Sigmoid colon (tissue), 7 donors: ENCODE results near the gene C1QL2. TPM values are rescaled to one million over a fixed set of nuclear protein-coding genes. Genes with fewer than 3 reads are reported as not detected.

Source experiments
- DNase-seq: peaks from one replicate; pipeline ENCODE4 v3.0.0-alpha.2; 2019
- H3K27ac ChIP-seq, 4 donors: fragments of 200-600 bp; sonication (generic); one replicate each; pipeline ENCODE4 v1.5.1; 2016 to 2019; ENCODE audit warnings: mild to moderate bottlenecking in 1 of 4
- H3K27me3 ChIP-seq, 3 donors: fragments of 200-600 bp; sonication (generic); one replicate each; pipeline ENCODE4 v1.5.1; 2019; ENCODE audit warnings: mild to moderate bottlenecking in 1 of 3
- H3K36me3 ChIP-seq, 4 donors: fragments of 200-600 bp; sonication (generic); one replicate each; pipeline ENCODE4 v1.5.1; 2016 to 2019
- H3K4me1 ChIP-seq, 4 donors: fragments of 200-600 bp; sonication (generic); one replicate each; pipeline ENCODE4 v1.5.1; 2017 to 2019
- H3K4me3 ChIP-seq, 4 donors: fragments of 200-600 bp; sonication (generic); one replicate each; pipeline ENCODE4 v1.5.1; 2017 to 2019; ENCODE audit warnings: mild to moderate bottlenecking in 2 of 4, moderate library complexity in 1 of 4
- H3K9me3 ChIP-seq, 4 donors: fragments of 200-600 bp in 3 of 4; sonication (generic) in 3 of 4; one replicate each; pipeline versions ENCODE4 v1.5.1 to v1.6.1; 2013 to 2019
- EP300 ChIP-seq, 4 donors: sonication (generic); formaldehyde crosslinking; IDR thresholded peaks; one replicate each; pipeline ENCODE4 v1.6.1; 2017; ENCODE audit warnings: antibody characterized with exemption in 4 of 4
- POLR2A ChIP-seq, 2 donors: fragments of 450-650 bp; IDR thresholded peaks; one replicate each; pipeline ENCODE4 v1.6.1; 2016; ENCODE audit warnings: antibody characterized with exemption in 2 of 2, mild to moderate bottlenecking in 2 of 2, moderate library complexity in 2 of 2
- POLR2AphosphoS5 ChIP-seq, 4 donors: sonication (generic); formaldehyde crosslinking; IDR thresholded peaks; one replicate each; pipeline ENCODE4 v1.6.1; 2017; ENCODE audit warnings: antibody characterized with exemption in 4 of 4
- WGBS, 2 donors: extraction: QIAGEN DNeasy Blood & Tissue Kit; methylation state at CpG; one replicate each; pipeline ENCODE4 v1.1.7; 2013; 5-methylcytosine and 5-hydroxymethylcytosine counted together
- intact Hi-C: fragments of 100-400 bp; cut with DNase I; formaldehyde crosslinking; loops from one replicate; pipeline ENCODE4 v1.15.1; 2023
- polyA plus RNA-seq, 3 donors: library from polyadenylated mRNA; stranded (reverse); fragments of 200-250 nt; gene quantifications; one replicate each; pipeline ENCODE4 v1.2.3, GENCODE V29; 2013
- total RNA-seq, 4 donors: library from RNA; depleted of rRNA; stranded (reverse); fragments of >200 nt; gene quantifications; one replicate each; pipeline ENCODE4 v1.1.0, GENCODE V29; 2016
- TF ChIP-seq, protein P1 (sequence below), 4 experiments: fragments of 450-650 bp in 3 of 4; fragments of 200-600 bp in 1 of 4; IDR thresholded peaks; one replicate each; pipeline ENCODE4 v1.5.1; 2016 to 2019; ENCODE audit warnings: antibody characterized with exemption in 4 of 4, mild to moderate bottlenecking in 3 of 4, moderate library complexity in 2 of 4
- donor health status: healthy with polysubstance abuse.
- donor health status: Bipolar disorder and iron deficiency.
- donor health status: healthy.

The C1QL2 gene
- total and polyA plus RNA-seq, 7 donors, result not detected

- Histone ChIP-seq H3K4me3 (no peak overlapping the region), H3K27ac (no peak overlapping the region), H3K27me3 (peaks cover 0 to 6% (median 0%) of the 10 kb centered on the region in 3 donors), H3K9me3 (no peaks in the 10 kb centered on the region), H3K4me1 (no peaks in the 10 kb centered on the region), H3K36me3 (no peaks in the 10 kb centered on the region)
- no peak for DNase-seq
- TF ChIP-seq EP300 (IDR thresholded peaks at IDR 0.05) (no peak), POLR2AphosphoS5 (IDR thresholded peaks at IDR 0.05) (no peak), POLR2A (IDR thresholded peaks at IDR 0.05) (no peak)
- TF ChIP-seq, protein P1, sequence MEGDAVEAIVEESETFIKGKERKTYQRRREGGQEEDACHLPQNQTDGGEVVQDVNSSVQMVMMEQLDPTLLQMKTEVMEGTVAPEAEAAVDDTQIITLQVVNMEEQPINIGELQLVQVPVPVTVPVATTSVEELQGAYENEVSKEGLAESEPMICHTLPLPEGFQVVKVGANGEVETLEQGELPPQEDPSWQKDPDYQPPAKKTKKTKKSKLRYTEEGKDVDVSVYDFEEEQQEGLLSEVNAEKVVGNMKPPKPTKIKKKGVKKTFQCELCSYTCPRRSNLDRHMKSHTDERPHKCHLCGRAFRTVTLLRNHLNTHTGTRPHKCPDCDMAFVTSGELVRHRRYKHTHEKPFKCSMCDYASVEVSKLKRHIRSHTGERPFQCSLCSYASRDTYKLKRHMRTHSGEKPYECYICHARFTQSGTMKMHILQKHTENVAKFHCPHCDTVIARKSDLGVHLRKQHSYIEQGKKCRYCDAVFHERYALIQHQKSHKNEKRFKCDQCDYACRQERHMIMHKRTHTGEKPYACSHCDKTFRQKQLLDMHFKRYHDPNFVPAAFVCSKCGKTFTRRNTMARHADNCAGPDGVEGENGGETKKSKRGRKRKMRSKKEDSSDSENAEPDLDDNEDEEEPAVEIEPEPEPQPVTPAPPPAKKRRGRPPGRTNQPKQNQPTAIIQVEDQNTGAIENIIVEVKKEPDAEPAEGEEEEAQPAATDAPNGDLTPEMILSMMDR (IDR thresholded peaks at IDR 0.05), result no peak
- intact Hi-C loops, result no loop called here
Measured at GRCh38 chr2:119197126-119197405, 38.5 kb upstream of the C1QL2 start.

GRCh38 chr2:119196301-119197125 lies 38.0 kb upstream of the C1QL2 start:
- H3K9me3 ChIP-seq, result no peaks in the 10 kb centered on the region
- no peak overlapping the region for H3K4me3 ChIP-seq
- H3K36me3 ChIP-seq, result no peaks in the 10 kb centered on the region
- H3K27me3 ChIP-seq, result peaks cover 0 to 6% (median 0%) of the 10 kb centered on the region in 3 donors
- intact Hi-C loops, result no loop called here
- no peak overlapping the region for H3K27ac ChIP-seq
- 63 to 67% methylated on average over 7 of the region's 7 CpGs for WGBS, 2 donors
- no peak for DNase-seq
- no peak for TF ChIP-seq POLR2AphosphoS5 (IDR thresholded peaks at IDR 0.05)
- H3K4me1 ChIP-seq, result no peaks in the 10 kb centered on the region

DNA sequence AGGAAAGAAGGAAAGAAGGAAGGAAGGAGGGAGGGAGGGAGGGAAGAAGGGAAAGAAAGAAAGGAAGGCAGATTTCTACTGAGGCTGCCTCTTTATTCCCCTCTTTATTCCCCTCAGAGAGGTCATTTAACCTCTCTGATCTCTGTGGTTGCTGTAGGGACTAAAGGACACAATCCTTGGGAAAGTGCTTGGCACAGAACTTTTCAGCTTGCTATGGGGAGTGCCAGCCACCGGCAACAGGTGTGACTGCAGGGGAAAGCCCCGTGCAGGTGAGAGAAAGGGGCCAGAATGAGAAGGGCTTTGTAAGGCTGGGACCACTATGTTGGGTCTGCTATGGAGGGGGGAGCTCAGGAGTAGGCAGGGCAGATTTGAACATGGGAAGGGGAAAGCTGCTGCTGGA lies 37.3 kb upstream of the C1QL2 start:
- H3K4me3 ChIP-seq, result no peak overlapping the region
- peaks cover 0 to 6% (median 0%) of the 10 kb centered on the region in 3 donors for H3K27me3 ChIP-seq
- no peaks in the 10 kb centered on the region for H3K9me3 ChIP-seq
- H3K27ac ChIP-seq, result no peak overlapping the region
- no peaks in the 10 kb centered on the region for H3K36me3 ChIP-seq
- no peak for DNase-seq
- H3K4me1 ChIP-seq, result no peaks in the 10 kb centered on the region
- TF ChIP-seq, protein P1 (IDR thresholded peaks at IDR 0.05), result no peak
- TF ChIP-seq POLR2A (IDR thresholded peaks at IDR 0.05), result no peak
- no peak for TF ChIP-seq EP300 (IDR thresholded peaks at IDR 0.05)
- TF ChIP-seq POLR2AphosphoS5 (IDR thresholded peaks at IDR 0.05), result no peak
- WGBS, 2 donors, result 7 to 35% methylated on average over 2 of the region's 2 CpGs
- intact Hi-C loops, result no loop called here

DNA sequence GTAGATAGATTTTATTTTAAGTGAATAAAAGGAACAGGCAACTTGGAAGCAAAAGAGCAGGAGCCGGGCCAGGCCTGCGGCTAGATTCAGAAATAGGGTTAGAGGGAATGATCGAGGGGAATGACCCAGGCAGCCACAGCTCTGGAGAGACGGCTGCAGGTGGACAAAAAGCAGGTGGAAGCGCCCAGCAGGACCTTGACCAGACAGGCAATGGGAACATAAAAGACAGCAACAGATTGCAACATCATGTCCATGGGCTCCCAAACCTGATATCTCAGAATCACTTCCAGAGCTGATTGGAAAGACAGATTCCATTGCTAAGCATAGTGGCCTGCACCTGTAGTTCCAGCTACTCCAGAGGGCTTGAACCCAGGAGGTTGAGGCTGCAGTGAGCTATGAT lies 36.5 kb upstream of the C1QL2 start:
- Histone ChIP-seq H3K36me3 (no peaks in the 10 kb centered on the region), H3K27ac (no peak overlapping the region), H3K9me3 (no peaks in the 10 kb centered on the region), H3K27me3 (peaks cover 0 to 6% (median 0%) of the 10 kb centered on the region in 3 donors), H3K4me3 (no peak overlapping the region), H3K4me1 (no peaks in the 10 kb centered on the region)
- TF ChIP-seq POLR2AphosphoS5 (IDR thresholded peaks at IDR 0.05), result no peak
- TF ChIP-seq EP300 (IDR thresholded peaks at IDR 0.05), result no peak
- no peak for TF ChIP-seq POLR2A (IDR thresholded peaks at IDR 0.05)
- TF ChIP-seq, protein P1 (IDR thresholded peaks at IDR 0.05), result no peak
- WGBS, 2 donors, result 87 to 90% methylated on average over 5 of the region's 5 CpGs
- DNase-seq, result no peak
- intact Hi-C loops, result no loop called here

DNA sequence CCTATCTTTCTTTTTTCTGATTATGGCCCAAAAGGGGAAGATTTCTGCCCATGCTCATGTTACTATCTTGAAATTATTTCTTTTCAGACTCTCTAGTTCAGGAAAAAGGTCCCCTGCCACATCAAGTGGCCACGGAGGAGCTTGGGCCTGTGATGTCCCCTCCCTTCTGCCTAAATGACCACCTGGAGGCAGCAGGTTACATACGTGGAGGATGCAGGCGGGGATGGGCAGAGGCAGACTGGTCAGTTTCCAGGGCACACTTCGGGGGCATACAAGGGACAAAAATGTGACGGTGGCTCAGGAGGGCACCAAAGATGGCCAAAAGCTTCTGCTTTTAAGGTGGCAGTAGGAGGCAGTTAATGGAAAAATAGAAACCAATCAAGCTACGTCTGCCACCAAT lies 34.3 kb upstream of the C1QL2 start:
- no peaks in the 10 kb centered on the region for H3K4me1 ChIP-seq
- TF ChIP-seq POLR2A (IDR thresholded peaks at IDR 0.05), result no peak
- TF ChIP-seq EP300 (IDR thresholded peaks at IDR 0.05), result no peak
- TF ChIP-seq POLR2AphosphoS5 (IDR thresholded peaks at IDR 0.05), result no peak
- H3K9me3 ChIP-seq, result no peaks in the 10 kb centered on the region
- 71 to 80% methylated on average over 6 of the region's 6 CpGs for WGBS, 2 donors
- no peak overlapping the region for H3K4me3 ChIP-seq
- H3K27ac ChIP-seq, result no peak overlapping the region
- intact Hi-C loops, result no loop called here
- peaks cover 0 to 6% (median 0%) of the 10 kb centered on the region in 3 donors for H3K27me3 ChIP-seq
- H3K36me3 ChIP-seq, result no peaks in the 10 kb centered on the region
- DNase-seq, result no peak
